Spleen (tissue), 11 donors: Measurements from ENCODE around the gene SEMA3A. TPM values are rescaled to one million over a fixed set of nuclear protein-coding genes. Genes with fewer than 3 reads are reported as not detected.

Experiments
- DNase-seq: peaks from one replicate; pipeline ENCODE4 v3.0.0-alpha.2; 2020
- H3K27ac ChIP-seq, 8 donors: fragments of 200-600 bp; sonication (generic) in 7 of 8; 1 replicate in 4 of 8; 2 replicates in 4 of 8; pipeline versions ENCODE4 v1.5.0 to v1.8.0; 2016 to 2021; ENCODE audit warnings: inconsistent platforms in 4 of 8, mild to moderate bottlenecking in 4 of 8, moderate library complexity in 1 of 8
- H3K27me3 ChIP-seq, 7 donors: fragments of 200-600 bp; sonication (generic) in 6 of 7; replicated peaks in 1 of 7; 1 replicate in 4 of 7; 2 replicates in 3 of 7; pipeline versions ENCODE4 v1.5.0 to v1.8.0; 2016 to 2021; ENCODE audit warnings: inconsistent platforms in 3 of 7, mild to moderate bottlenecking in 1 of 7
- H3K36me3 ChIP-seq, 6 donors: fragments of 200-600 bp; sonication (generic) in 5 of 6; 1 replicate in 4 of 6; 2 replicates in 2 of 6; pipeline versions ENCODE4 v1.5.0 to v1.8.0; 2016 to 2021; ENCODE audit warnings: inconsistent platforms in 2 of 6
- H3K4me1 ChIP-seq, 6 donors: fragments of 200-600 bp; sonication (generic) in 5 of 6; 1 replicate in 3 of 6; 2 replicates in 3 of 6; pipeline versions ENCODE4 v1.5.0 to v1.8.0; 2016 to 2021; ENCODE audit warnings: inconsistent platforms in 3 of 6
- H3K4me3 ChIP-seq, 8 donors: fragments of 200-600 bp; sonication (generic) in 7 of 8; 1 replicate in 4 of 8; 2 replicates in 4 of 8; pipeline versions ENCODE4 v1.5.0 to v1.8.0; 2016 to 2021; ENCODE audit warnings: inconsistent platforms in 4 of 8, mild to moderate bottlenecking in 4 of 8, moderate library complexity in 2 of 8
- H3K9me3 ChIP-seq, 8 donors: fragments of 200-600 bp; sonication (generic) in 7 of 8; 1 replicate in 4 of 8; 2 replicates in 4 of 8; pipeline versions ENCODE4 v1.5.0 to v1.8.0; 2016 to 2021; ENCODE audit warnings: inconsistent platforms in 4 of 8
- CTCF ChIP-seq, 11 experiments: fragments of 200-600 bp in 7 of 11; fragments of 450-650 bp in 4 of 11; sonication (generic) in 4 of 11; IDR thresholded peaks in 8 of 11; conservative IDR thresholded peaks in 3 of 11; 1 replicate in 7 of 11; 2 replicates in 4 of 11; pipeline versions ENCODE4 v1.4.0 to v1.8.0; 2016 to 2021; ENCODE audit warnings: antibody characterized with exemption in 11 of 11, inconsistent platforms in 4 of 11, mild to moderate bottlenecking in 1 of 11
- POLR2A ChIP-seq, 3 donors: fragments of 450-650 bp; IDR thresholded peaks; one replicate each; pipeline ENCODE4 v1.5.1; 2017; ENCODE audit warnings: antibody characterized with exemption in 3 of 3, mild to moderate bottlenecking in 1 of 3
- POLR2AphosphoS5 ChIP-seq, 3 donors: sonication (generic); formaldehyde crosslinking; IDR thresholded peaks; one replicate each; pipeline ENCODE4 v1.5.1; 2017; ENCODE audit warnings: antibody characterized with exemption in 3 of 3
- WGBS, 5 donors: extraction: QIAGEN DNeasy Blood & Tissue Kit in 3 of 5; methylation state at CpG; one replicate each; pipeline versions ENCODE4 v1.1.5 to v1.1.7; 2013 to 2018; 5-methylcytosine and 5-hydroxymethylcytosine counted together
- intact Hi-C: fragments of 100-400 bp; cut with DNase I; formaldehyde crosslinking; loops from one replicate; pipeline ENCODE4 v1.15.0; 2023; ENCODE audit warnings: low total_unique reads
- polyA plus RNA-seq, 3 donors: library from polyadenylated mRNA; stranded (reverse); fragments of 200-250 nt; gene quantifications; one replicate each; pipeline ENCODE4 v1.2.1, GENCODE V29; 2013
- total RNA-seq, 7 donors: library from RNA; depleted of rRNA in 3 of 7; stranded (reverse); fragments of >200 nt in 3 of 7; fragmentation: NEBNext Ultra II Directional in 4 of 7; extraction: Animal tissue kit (Norgen Biotek cat#: 25700) in 4 of 7; gene quantifications; one replicate each; pipeline versions ENCODE4 v1.1.0 to v1.2.1, GENCODE V29; 2016 to 2021
- donor health status: healthy with polysubstance abuse.
- donor health status: DM: no; HTN: no; CAD: no; lungs with moderate emphysema.
- donor health status: DM: no; HTN: no; CAD: no.
- donor health status: Bipolar disorder and iron deficiency.
- donor health status: healthy.
- donor health status: DM: no; HTN: no; CAD: no.
- donor health status: DM: yes; HTN: yes; CAD: no.

SEMA3A gene
- total and polyA plus RNA-seq, 10 donors, result 1.1 to 48.5 (median 15.3) TPM

GRCh38 chr7:84108119-84108518 is 86.5 kb downstream of the SEMA3A start:
- TF ChIP-seq POLR2AphosphoS5 (IDR thresholded peaks at IDR 0.05) (no peak), POLR2A (IDR thresholded peaks at IDR 0.05) (no peak), CTCF (IDR thresholded peaks at IDR 0.05 in 8 of 11, conservative IDR thresholded peaks at IDR 0.05 in 3 of 11) (no peak)
- Histone ChIP-seq H3K27me3 (no peaks in the 10 kb centered on the region), H3K36me3 (no peaks in the 10 kb centered on the region), H3K4me1 (peaks cover 0 to 12% (median 0%) of the 10 kb centered on the region in 6 donors), H3K4me3 (no peak overlapping the region), H3K9me3 (no peaks in the 10 kb centered on the region), H3K27ac (no peak overlapping the region)
- no peak for DNase-seq
- intact Hi-C loops, result no loop called here
- WGBS, 5 donors, result 79 to 92% (median 82%) methylated on average over 1 of the region's 1 CpG

DNA sequence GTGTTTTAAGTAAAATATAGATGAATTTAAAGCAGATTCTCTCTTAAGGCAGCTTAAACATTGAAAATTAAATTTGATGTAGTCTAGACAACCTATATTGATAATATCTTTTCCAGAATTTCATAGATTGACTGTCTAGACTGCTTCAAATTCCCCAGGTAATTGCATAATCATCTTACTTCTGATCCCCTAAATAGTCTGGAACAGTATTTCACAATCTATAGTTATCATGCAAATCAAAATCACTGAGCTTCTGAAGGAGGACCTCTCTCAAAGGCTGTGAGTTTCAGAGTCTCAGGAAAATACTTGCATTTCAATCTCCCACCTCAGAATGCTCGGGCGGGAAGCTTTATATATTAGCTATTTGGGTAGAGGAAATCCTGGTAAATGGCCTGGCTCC is 87.3 kb downstream of the SEMA3A start:
- Histone ChIP-seq H3K27me3 (no peaks in the 10 kb centered on the region), H3K4me1 (peaks cover 0 to 6% (median 0%) of the 10 kb centered on the region in 6 donors), H3K36me3 (no peaks in the 10 kb centered on the region), H3K4me3 (no peak overlapping the region), H3K9me3 (no peaks in the 10 kb centered on the region), H3K27ac (no peak overlapping the region)
- TF ChIP-seq CTCF (IDR thresholded peaks at IDR 0.05 in 8 of 11, conservative IDR thresholded peaks at IDR 0.05 in 3 of 11), result no peak
- no peak for TF ChIP-seq POLR2A (IDR thresholded peaks at IDR 0.05)
- TF ChIP-seq POLR2AphosphoS5 (IDR thresholded peaks at IDR 0.05), result no peak
- intact Hi-C loops, result no loop called here
- no peak for DNase-seq
- WGBS, 5 donors, result 27 to 42% (median 31%) methylated on average over 2 of the region's 2 CpGs

GRCh38 chr7:84106291-84106690 is 88.3 kb downstream of the SEMA3A start:
- no peaks in the 10 kb centered on the region for H3K9me3 ChIP-seq
- TF ChIP-seq POLR2A (IDR thresholded peaks at IDR 0.05) (no peak), CTCF (IDR thresholded peaks at IDR 0.05 in 8 of 11, conservative IDR thresholded peaks at IDR 0.05 in 3 of 11) (no peak), POLR2AphosphoS5 (IDR thresholded peaks at IDR 0.05) (no peak)
- no peaks in the 10 kb centered on the region for H3K27me3 ChIP-seq
- DNase-seq, result no peak
- no peak overlapping the region for H3K27ac ChIP-seq
- no peak overlapping the region for H3K4me3 ChIP-seq
- no peaks in the 10 kb centered on the region for H3K36me3 ChIP-seq
- intact Hi-C loops, result no loop called here
- H3K4me1 ChIP-seq, result peaks cover 0 to 6% (median 0%) of the 10 kb centered on the region in 6 donors
- 86 to 92% (median 88%) methylated on average over 3 of the region's 3 CpGs for WGBS, 5 donors

GRCh38 chr7:84105586-84105985 is 89.0 kb downstream of the SEMA3A start:
- TF ChIP-seq POLR2A (IDR thresholded peaks at IDR 0.05), result no peak
- TF ChIP-seq CTCF (IDR thresholded peaks at IDR 0.05 in 8 of 11, conservative IDR thresholded peaks at IDR 0.05 in 3 of 11), result no peak
- no peak for TF ChIP-seq POLR2AphosphoS5 (IDR thresholded peaks at IDR 0.05)
- DNase-seq, result no peak
- intact Hi-C loops, result no loop called here
- no peak overlapping the region for H3K27ac ChIP-seq
- 0 to 62% (median 52%) methylated on average over 1 of the region's 1 CpG for WGBS, 5 donors
- H3K27me3 ChIP-seq, result no peaks in the 10 kb centered on the region
- no peak overlapping the region for H3K4me3 ChIP-seq
- H3K4me1 ChIP-seq, result peaks cover 0 to 6% (median 0%) of the 10 kb centered on the region in 6 donors
- H3K9me3 ChIP-seq, result no peaks in the 10 kb centered on the region
- H3K36me3 ChIP-seq, result no peaks in the 10 kb centered on the region
